Measurements from ENCODE around the gene FOXL1. TPM values are rescaled to one million over a fixed set of nuclear protein-coding genes. Genes with fewer than 3 reads are reported as not detected.
A peak's percentile ranks its signal among the peaks of the same experiment; 100 is the strongest.

The FOXL1 gene
- polyA plus RNA-seq, 1 experiment = 4.9 TPM

DNA sequence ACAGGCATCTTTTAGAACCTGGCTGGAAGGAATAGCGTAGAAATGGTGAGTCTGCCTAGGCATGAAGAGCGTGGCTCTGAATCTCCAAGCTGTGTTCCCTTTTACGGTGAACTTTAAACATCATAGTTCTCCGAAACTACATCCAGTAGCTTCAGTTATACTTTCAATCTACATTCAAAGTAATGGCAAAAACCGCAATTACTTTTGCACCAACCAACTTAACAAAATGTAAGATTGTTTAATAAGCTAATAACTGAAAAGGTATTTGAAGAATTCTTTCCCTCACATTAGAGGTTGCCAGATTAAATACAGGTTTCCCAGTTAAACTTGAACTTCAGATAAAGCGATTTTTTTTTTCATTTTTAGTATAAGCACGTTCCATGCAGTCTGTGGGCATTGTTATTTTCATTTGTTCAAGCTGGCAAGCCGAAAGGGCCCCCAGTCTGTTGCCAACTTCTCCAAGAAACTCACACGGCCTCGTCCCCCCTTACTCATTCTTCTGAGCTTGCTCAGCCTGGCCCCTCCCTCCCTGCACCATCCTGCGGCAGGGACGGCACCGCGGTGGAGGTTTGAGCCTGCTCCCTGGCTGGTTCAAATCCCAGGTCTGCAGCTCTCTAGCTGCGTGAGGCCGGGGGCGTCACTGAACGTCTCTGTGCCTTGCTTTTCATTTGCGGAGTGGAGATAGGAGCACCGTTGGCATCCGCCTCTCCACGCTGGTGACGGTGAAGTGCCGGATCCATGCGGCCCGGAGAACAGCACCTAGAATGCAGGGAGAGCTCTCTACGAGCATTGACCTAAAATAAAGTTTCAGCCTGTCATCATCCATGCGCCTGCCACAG is 19.8 kb upstream of the FOXL1 start:
- H3K27me3 ChIP-seq (ENCODE audit: control insufficient read depth, insufficient read depth, low read length) = no peaks in the 10 kb centered on the region
- POLR2A ChIA-PET = no interaction called here
- H3K36me3 ChIP-seq (ENCODE audit: control insufficient read depth, insufficient read depth, low read length) = no peaks in the 10 kb centered on the region
- DNase-seq (ENCODE audit: low read depth) = no peak
- H3K4me3 ChIP-seq (ENCODE audit: low read depth, low read length) = no peak overlapping the region
- TF ChIP-seq CTCF (IDR thresholded peaks at IDR 0.05; ENCODE audit: insufficient read depth, low read depth, low read length) = no peak
- CTCF ChIA-PET = interaction anchor here (0.6 to 2.9 kb wide), 5 partner anchors 9 to 718 kb away, joined by 3 to 19 read pairs (median 4); no protein-coding TSS in a partner anchor

GRCh38 chr16:86559802-86560305 is 18.5 kb upstream of the FOXL1 start:
- ChIA-PET POLR2A (no interaction called here), CTCF (interaction anchor here (1.4 to 2.9 kb wide), 2 partner anchors 503 to 505 kb away, joined by 3 to 19 read pairs; no protein-coding TSS in a partner anchor)
- DNase-seq (ENCODE audit: low read depth) = no peak
- no peak for TF ChIP-seq CTCF (IDR thresholded peaks at IDR 0.05; ENCODE audit: insufficient read depth, low read depth, low read length)
- H3K27me3 ChIP-seq (ENCODE audit: control insufficient read depth, insufficient read depth, low read length) = no peaks in the 10 kb centered on the region
- no peaks in the 10 kb centered on the region for H3K36me3 ChIP-seq (ENCODE audit: control insufficient read depth, insufficient read depth, low read length)
- no peak overlapping the region for H3K4me3 ChIP-seq (ENCODE audit: low read depth, low read length)

- no peaks in the 10 kb centered on the region for H3K36me3 ChIP-seq (ENCODE audit: control insufficient read depth, insufficient read depth, low read length)
- H3K4me3 ChIP-seq (ENCODE audit: low read depth, low read length) = no peak overlapping the region
- no peak for DNase-seq (ENCODE audit: low read depth)
- ChIA-PET POLR2A (no interaction called here), CTCF (interaction anchor here (0.6 to 4.6 kb wide), 9 partner anchors 120 to 735 kb away, joined by 3 to 117 read pairs (median 4); no protein-coding TSS in a partner anchor)
- H3K27me3 ChIP-seq (ENCODE audit: control insufficient read depth, insufficient read depth, low read length) = peaks cover 4% of the 10 kb centered on the region
- TF ChIP-seq CTCF (IDR thresholded peaks at IDR 0.05; ENCODE audit: insufficient read depth, low read depth, low read length) = no peak
Measured at GRCh38 chr16:86562356-86562755, 16.0 kb upstream of the FOXL1 start.

DNA sequence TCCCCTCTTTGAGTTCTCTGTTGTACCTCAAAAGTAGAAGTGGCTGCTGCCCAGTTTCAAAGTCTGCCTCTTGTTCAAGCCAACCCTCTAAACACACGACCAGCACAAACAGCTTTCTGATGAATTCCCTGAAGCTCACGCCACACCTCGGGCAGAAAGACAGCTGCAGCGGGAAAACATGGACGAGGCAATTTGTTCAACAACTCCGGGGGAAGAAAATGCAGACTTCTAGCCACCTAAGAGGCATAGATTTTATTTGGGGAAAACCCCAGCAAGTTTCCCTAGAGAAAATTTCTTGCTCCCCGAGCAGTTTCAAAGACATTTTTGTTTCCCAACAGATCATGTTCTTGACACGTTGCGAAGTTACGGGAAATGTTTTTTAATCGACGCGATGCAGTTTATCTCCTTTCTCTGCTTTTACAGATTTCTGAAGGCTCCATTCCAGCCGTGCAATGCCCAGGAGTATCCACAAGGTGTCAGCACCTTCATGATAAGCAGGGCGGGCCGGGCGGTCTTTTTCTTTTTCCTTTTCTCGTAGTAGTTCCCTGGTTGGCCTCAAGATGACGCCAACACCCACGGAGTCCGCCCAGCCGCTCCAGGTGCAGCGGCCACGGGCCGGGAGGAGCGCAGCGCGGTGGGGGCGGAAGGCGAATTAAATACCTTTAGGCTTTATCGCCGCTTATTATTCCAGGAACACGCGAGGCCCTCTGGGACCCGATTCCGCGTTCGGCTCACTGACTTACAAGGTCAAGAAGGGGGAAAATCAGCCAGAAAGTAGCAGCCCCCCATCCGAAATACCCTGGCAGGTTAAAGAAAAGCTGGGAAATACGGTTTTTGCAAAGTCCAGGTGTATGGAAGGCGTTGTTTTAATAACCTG is 14.6 kb upstream of the FOXL1 start:
- ChIA-PET POLR2A (no interaction called here), CTCF (interaction anchor here (0.6 to 4.6 kb wide), 43 partner anchors 9 to 827 kb away, joined by 3 to 117 read pairs (median 4); partner anchors contain the start of genes C16orf95 and MTHFSD)
- DNase-seq (ENCODE audit: low read depth) = no peak
- peaks cover 4% of the 10 kb centered on the region for H3K27me3 ChIP-seq (ENCODE audit: control insufficient read depth, insufficient read depth, low read length)
- TF ChIP-seq CTCF (IDR thresholded peaks at IDR 0.05; ENCODE audit: insufficient read depth, low read depth, low read length) = peak; percentile 100
- H3K4me3 ChIP-seq (ENCODE audit: low read depth, low read length) = peak overlapping the region; percentile 26
- H3K36me3 ChIP-seq (ENCODE audit: control insufficient read depth, insufficient read depth, low read length) = no peaks in the 10 kb centered on the region

Measured in BJ (cell line).